Subcutaneous adipose tissue (tissue), 4 donors: Measurements from ENCODE around the gene LCE3D. TPM values are rescaled to one million over a fixed set of nuclear protein-coding genes. Genes with fewer than 3 reads are reported as not detected.

Source experiments
- CTCF ChIP-seq: fragments of 450-650 bp; IDR thresholded peaks from one replicate; pipeline ENCODE4 v1.5.1; 2016; ENCODE audit warnings: low read depth, mild to moderate bottlenecking, control low read depth, antibody characterized with exemption, moderate library complexity
- total RNA-seq, 4 donors: library from RNA; depleted of rRNA; stranded (reverse); fragments of >200 nt; gene quantifications; one replicate each; pipeline ENCODE4 v1.1.0, GENCODE V29; 2016

The LCE3D gene
- total RNA-seq, 4 donors from 2014 or later = not detected

GRCh38 chr1:152596986-152597385, 16.7 kb upstream of the LCE3D start:
- no peak for TF ChIP-seq CTCF

GRCh38 chr1:152585586-152585985, 5.3 kb upstream of the LCE3D start:
- TF ChIP-seq CTCF = no peak

GRCh38 chr1:152582647-152583046, 2.3 kb upstream of the LCE3D start:
- no peak for TF ChIP-seq CTCF

GRCh38 chr1:152577168-152577567, 3.1 kb downstream of the LCE3D start:
- no peak for TF ChIP-seq CTCF

- no peak for TF ChIP-seq CTCF
Measured at GRCh38 chr1:152566681-152567080, 13.6 kb downstream of the LCE3D start, which contains the start of gene LCE3E. Gene LCE3E, minus strand, starts transcription at chr1:152566780. Its CDS starts 572 bp downstream, at chr1:152566208.

GRCh38 chr1:152565535-152566215, 14.6 kb downstream of the LCE3D start:
- TF ChIP-seq CTCF = no peak

GRCh38 chr1:152565115-152565514, 15.2 kb downstream of the LCE3D start:
- TF ChIP-seq CTCF = no peak
